GM23338 (cell line): ENCODE measurements around the gene ERC2. TPM values are rescaled to one million over a fixed set of nuclear protein-coding genes. Genes with fewer than 3 reads are reported as not detected.

ENCODE experiments used
- ATAC-seq: fragments of 200-7000 bp; cut with Tn5 transposase; 3 replicates; pipeline ENCODE4 v1.9.1; 2020
- DNase-seq: peaks from one replicate; pipeline ENCODE4 v3.0.0-alpha.2; 2015; ENCODE audit warnings: low spot score
- H2AFZ ChIP-seq: fragments of 200-600 bp; sonication (generic); 2 replicates; pipeline ENCODE4 v1.8.0; 2016; ENCODE audit warnings: antibody characterized with exemption, mild to moderate bottlenecking, moderate library complexity
- H3F3A ChIP-seq: fragments of 200-600 bp; sonication (generic); replicated peaks from 2 replicates; pipeline ENCODE4 v1.8.0; 2017; ENCODE audit warnings: antibody characterized with exemption, mixed run types, low read depth
- H3K27ac ChIP-seq: fragments of 200-600 bp; sonication (generic); 2 replicates; pipeline ENCODE4 v1.6.1; 2016; ENCODE audit warnings: low read depth
- H3K27me3 ChIP-seq: fragments of 200-600 bp; sonication (generic); 2 replicates; pipeline ENCODE4 v1.8.0; 2016; ENCODE audit warnings: mild to moderate bottlenecking, mixed run types, moderate library complexity; ENCODE audit not compliant: insufficient read depth
- H3K36me3 ChIP-seq: fragments of 200-600 bp; sonication (generic); 2 replicates; pipeline ENCODE4 v1.8.0; 2016; ENCODE audit warnings: mild to moderate bottlenecking; ENCODE audit not compliant: insufficient read depth
- H3K4me1 ChIP-seq: fragments of 200-600 bp; sonication (generic); 2 replicates; pipeline ENCODE4 v1.8.0; 2016; ENCODE audit warnings: mild to moderate bottlenecking, moderate library complexity; ENCODE audit not compliant: insufficient read depth
- H3K4me2 ChIP-seq: fragments of 200-600 bp; sonication (generic); 2 replicates; pipeline ENCODE4 v1.7.1; 2017; ENCODE audit warnings: mixed run types
- H3K4me3 ChIP-seq: fragments of 200-600 bp; sonication (generic); 2 replicates; pipeline ENCODE4 v1.6.1; 2016; ENCODE audit warnings: mixed run types
- H3K79me2 ChIP-seq: fragments of 200-600 bp; sonication (generic); replicated peaks from 2 replicates; pipeline ENCODE4 v1.8.0; 2017; ENCODE audit warnings: mild to moderate bottlenecking; ENCODE audit not compliant: insufficient read depth
- H3K9me2 ChIP-seq: fragments of 200-600 bp; sonication (generic); 2 replicates; pipeline ENCODE4 v1.8.0; 2017; ENCODE audit not compliant: insufficient read depth
- H4K20me1 ChIP-seq: fragments of 200-600 bp; sonication (generic); replicated peaks from 2 replicates; pipeline ENCODE4 v1.8.0; 2017; ENCODE audit warnings: mild to moderate bottlenecking; ENCODE audit not compliant: insufficient read depth
- H3K27ac Mint-ChIP-seq: 2 replicates; pipeline ENCODE4 v1.8.0; 2020; ENCODE audit warnings: inconsistent platforms, mild to moderate bottlenecking, moderate library complexity, mixed read lengths
- H3K27me3 Mint-ChIP-seq: 3 replicates; pipeline ENCODE4 v1.8.0; 2022; ENCODE audit warnings: low read depth, mild to moderate bottlenecking, moderate library complexity, mixed read lengths, inconsistent platforms; ENCODE audit not compliant: insufficient read depth, poor library complexity
- H3K36me3 Mint-ChIP-seq: 3 replicates; pipeline ENCODE4 v1.8.0; 2021; ENCODE audit warnings: low read depth, mild to moderate bottlenecking, inconsistent platforms, moderate library complexity, mixed read lengths
- H3K4me1 Mint-ChIP-seq: 3 replicates; pipeline ENCODE4 v1.8.0; 2020; ENCODE audit warnings: mild to moderate bottlenecking, inconsistent platforms, mixed read lengths
- H3K4me3 Mint-ChIP-seq: 3 replicates; pipeline ENCODE4 v1.8.0; 2021; ENCODE audit warnings: moderate library complexity, mild to moderate bottlenecking, inconsistent platforms, mixed read lengths
- H3K9me3 Mint-ChIP-seq: 3 replicates; pipeline ENCODE4 v1.8.0; 2020; ENCODE audit warnings: moderate library complexity, mild to moderate bottlenecking, inconsistent platforms, mixed read lengths
- CREB1 ChIP-seq: fragments of 250-450 bp; sonication (Bioruptor Pico); IDR thresholded peaks from 2 replicates; pipeline ENCODE4 v1.5.0; 2020; ENCODE audit warnings: low read depth, mild to moderate bottlenecking, moderate library complexity
- EZH2 ChIP-seq: fragments of 200-600 bp; sonication (generic); IDR thresholded peaks from one replicate; pipeline ENCODE4 v1.8.0; 2017; ENCODE audit warnings: antibody characterized with exemption, mild to moderate bottlenecking, low read depth; ENCODE audit not compliant: unreplicated experiment
- JUNB ChIP-seq: IDR thresholded peaks from one replicate; pipeline ENCODE4 v1.6.1; 2016; ENCODE audit warnings: antibody characterized with exemption; ENCODE audit not compliant: unreplicated experiment
- NANOG ChIP-seq: IDR thresholded peaks from 2 replicates; pipeline ENCODE4 v1.6.1; 2016; ENCODE audit warnings: antibody characterized with exemption, borderline replicate concordance
- POLR2AphosphoS5 ChIP-seq: IDR thresholded peaks from 2 replicates; pipeline ENCODE4 v1.6.1; 2016; ENCODE audit warnings: antibody characterized with exemption, low read depth
- STAT1 ChIP-seq: IDR thresholded peaks from one replicate; pipeline ENCODE4 v1.6.1; 2016; ENCODE audit warnings: antibody characterized with exemption; ENCODE audit not compliant: unreplicated experiment
- ZNF114 ChIP-seq: fragments of 250-450 bp; sonication (Bioruptor Pico); IDR thresholded peaks from 2 replicates; pipeline ENCODE4 v1.5.0; 2020; ENCODE audit warnings: mild to moderate bottlenecking, moderate library complexity
- ZNF331 ChIP-seq: fragments of 250-450 bp; sonication (Bioruptor Pico); IDR thresholded peaks from 2 replicates; pipeline ENCODE4 v1.5.0; 2020; ENCODE audit warnings: low read depth, mild to moderate bottlenecking, moderate library complexity
- polyA plus RNA-seq: library from polyadenylated mRNA; unstranded; fragments of >200 nt; fragmentation: Nextera tagmentation; extraction: Ambion mirVana; gene quantifications from 2 replicates; pipeline ENCODE4 v1.2.1, GENCODE V29; 2016
- total RNA-seq: library from RNA; depleted of rRNA; stranded (reverse); fragments of >200 nt; shearing (Covaris generic); gene quantifications from 2 replicates; pipeline ENCODE4 v1.2.3, GENCODE V29; 2014
- TF ChIP-seq, protein P1 (sequence below): IDR thresholded peaks from 2 replicates; pipeline ENCODE4 v1.6.1; 2016; ENCODE audit warnings: antibody characterized with exemption
- TF ChIP-seq, protein P2 (sequence below): fragments of 250-450 bp; sonication (Bioruptor Pico); IDR thresholded peaks from 2 replicates; pipeline ENCODE4 v1.5.0; 2020; ENCODE audit warnings: mild to moderate bottlenecking, moderate library complexity
- TF ChIP-seq, protein P3 (sequence below), 2 experiments: fragments of 200-600 bp in 1 of 2; sonication (generic) in 1 of 2; conservative IDR thresholded peaks; 2 replicates each; pipeline versions ENCODE4 v1.5.1 to v1.6.1; 2016 to 2017; ENCODE audit warnings: antibody characterized with exemption in 2 of 2, low read depth in 2 of 2, mild to moderate bottlenecking in 2 of 2, moderate library complexity in 1 of 2
- TF ChIP-seq, protein P4 (sequence below): IDR thresholded peaks from one replicate; pipeline ENCODE4 v1.6.1; 2018; ENCODE audit warnings: antibody characterized with exemption; ENCODE audit not compliant: unreplicated experiment

The ERC2 gene
- total and polyA plus RNA-seq, 2 experiments from 2014 or later, result 11.8 to 13.7 TPM

DNA sequence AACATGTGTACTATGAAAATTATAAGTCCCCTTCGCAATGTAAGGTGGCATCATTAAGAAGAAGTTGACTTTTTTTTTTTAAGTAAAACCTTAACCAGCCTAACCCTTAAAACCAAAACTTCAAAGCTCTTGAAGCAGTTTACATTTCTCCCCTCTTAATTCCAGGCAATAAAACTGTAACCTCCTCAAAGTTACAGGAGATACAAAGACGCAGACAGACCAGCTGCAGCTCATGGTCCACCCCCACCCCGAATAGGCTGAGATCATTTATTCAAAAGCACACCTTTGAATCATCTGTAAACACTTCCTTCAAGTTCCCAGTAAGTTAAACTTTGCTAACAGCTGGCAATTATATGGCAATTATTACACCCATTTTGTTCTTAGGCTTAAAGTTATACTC lies 414.5 kb downstream of the ERC2 start (continued):
- TF ChIP-seq, protein P1, sequence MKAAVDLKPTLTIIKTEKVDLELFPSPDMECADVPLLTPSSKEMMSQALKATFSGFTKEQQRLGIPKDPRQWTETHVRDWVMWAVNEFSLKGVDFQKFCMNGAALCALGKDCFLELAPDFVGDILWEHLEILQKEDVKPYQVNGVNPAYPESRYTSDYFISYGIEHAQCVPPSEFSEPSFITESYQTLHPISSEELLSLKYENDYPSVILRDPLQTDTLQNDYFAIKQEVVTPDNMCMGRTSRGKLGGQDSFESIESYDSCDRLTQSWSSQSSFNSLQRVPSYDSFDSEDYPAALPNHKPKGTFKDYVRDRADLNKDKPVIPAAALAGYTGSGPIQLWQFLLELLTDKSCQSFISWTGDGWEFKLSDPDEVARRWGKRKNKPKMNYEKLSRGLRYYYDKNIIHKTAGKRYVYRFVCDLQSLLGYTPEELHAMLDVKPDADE, result no peak

DNA sequence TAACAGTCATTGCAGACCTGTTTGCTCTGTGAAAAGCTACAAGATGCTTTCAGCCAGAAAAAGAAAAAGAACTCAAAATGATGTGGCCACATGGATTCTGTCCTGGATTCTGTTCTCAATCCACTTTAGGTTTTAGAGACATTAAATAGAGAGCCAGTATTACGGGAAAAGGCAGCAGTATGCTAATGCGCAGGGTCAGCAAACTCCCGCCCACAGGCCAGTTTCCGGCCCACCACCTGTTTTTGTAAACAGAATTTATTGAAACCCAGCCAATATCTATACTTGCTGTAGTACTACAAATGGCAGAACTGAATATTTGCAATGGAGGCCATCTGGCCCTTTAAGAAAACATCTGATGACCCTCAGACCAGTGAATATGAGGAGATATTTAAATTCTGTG lies 416.1 kb downstream of the ERC2 start:
- H3K27me3 Mint-ChIP-seq, result peaks cover 5% of the 10 kb centered on the region
- H3K27ac Mint-ChIP-seq, result no peak overlapping the region
- H2AFZ ChIP-seq, result no peak overlapping the region
- DNase-seq, result no peak
- no peaks in the 10 kb centered on the region; the same call in 2 of the 3 replicates for H3K9me3 Mint-ChIP-seq
- no peak for ATAC-seq
- H3K4me1 Mint-ChIP-seq, result peaks cover 53% of the 10 kb centered on the region
- no peak overlapping the region for H3K27ac ChIP-seq
- H4K20me1 ChIP-seq, result no peaks in the 10 kb centered on the region
- no peak overlapping the region for H3K4me3 ChIP-seq
- H3K27me3 ChIP-seq, result no peaks in the 10 kb centered on the region
- no peak overlapping the region for H3K4me3 Mint-ChIP-seq
- no peaks in the 10 kb centered on the region for H3K79me2 ChIP-seq
- H3K9me2 ChIP-seq, result no peaks in the 10 kb centered on the region
- H3K36me3 Mint-ChIP-seq, result no peaks in the 10 kb centered on the region
- no peaks in the 10 kb centered on the region for H3F3A ChIP-seq
- H3K4me2 ChIP-seq, result 0 out of 2 replicates have a peak overlapping the region, but pooled peaks have one; percentile 7
- H3K4me1 ChIP-seq, result peaks cover 32% of the 10 kb centered on the region
- H3K36me3 ChIP-seq, result no peaks in the 10 kb centered on the region
- TF ChIP-seq, protein P2, sequence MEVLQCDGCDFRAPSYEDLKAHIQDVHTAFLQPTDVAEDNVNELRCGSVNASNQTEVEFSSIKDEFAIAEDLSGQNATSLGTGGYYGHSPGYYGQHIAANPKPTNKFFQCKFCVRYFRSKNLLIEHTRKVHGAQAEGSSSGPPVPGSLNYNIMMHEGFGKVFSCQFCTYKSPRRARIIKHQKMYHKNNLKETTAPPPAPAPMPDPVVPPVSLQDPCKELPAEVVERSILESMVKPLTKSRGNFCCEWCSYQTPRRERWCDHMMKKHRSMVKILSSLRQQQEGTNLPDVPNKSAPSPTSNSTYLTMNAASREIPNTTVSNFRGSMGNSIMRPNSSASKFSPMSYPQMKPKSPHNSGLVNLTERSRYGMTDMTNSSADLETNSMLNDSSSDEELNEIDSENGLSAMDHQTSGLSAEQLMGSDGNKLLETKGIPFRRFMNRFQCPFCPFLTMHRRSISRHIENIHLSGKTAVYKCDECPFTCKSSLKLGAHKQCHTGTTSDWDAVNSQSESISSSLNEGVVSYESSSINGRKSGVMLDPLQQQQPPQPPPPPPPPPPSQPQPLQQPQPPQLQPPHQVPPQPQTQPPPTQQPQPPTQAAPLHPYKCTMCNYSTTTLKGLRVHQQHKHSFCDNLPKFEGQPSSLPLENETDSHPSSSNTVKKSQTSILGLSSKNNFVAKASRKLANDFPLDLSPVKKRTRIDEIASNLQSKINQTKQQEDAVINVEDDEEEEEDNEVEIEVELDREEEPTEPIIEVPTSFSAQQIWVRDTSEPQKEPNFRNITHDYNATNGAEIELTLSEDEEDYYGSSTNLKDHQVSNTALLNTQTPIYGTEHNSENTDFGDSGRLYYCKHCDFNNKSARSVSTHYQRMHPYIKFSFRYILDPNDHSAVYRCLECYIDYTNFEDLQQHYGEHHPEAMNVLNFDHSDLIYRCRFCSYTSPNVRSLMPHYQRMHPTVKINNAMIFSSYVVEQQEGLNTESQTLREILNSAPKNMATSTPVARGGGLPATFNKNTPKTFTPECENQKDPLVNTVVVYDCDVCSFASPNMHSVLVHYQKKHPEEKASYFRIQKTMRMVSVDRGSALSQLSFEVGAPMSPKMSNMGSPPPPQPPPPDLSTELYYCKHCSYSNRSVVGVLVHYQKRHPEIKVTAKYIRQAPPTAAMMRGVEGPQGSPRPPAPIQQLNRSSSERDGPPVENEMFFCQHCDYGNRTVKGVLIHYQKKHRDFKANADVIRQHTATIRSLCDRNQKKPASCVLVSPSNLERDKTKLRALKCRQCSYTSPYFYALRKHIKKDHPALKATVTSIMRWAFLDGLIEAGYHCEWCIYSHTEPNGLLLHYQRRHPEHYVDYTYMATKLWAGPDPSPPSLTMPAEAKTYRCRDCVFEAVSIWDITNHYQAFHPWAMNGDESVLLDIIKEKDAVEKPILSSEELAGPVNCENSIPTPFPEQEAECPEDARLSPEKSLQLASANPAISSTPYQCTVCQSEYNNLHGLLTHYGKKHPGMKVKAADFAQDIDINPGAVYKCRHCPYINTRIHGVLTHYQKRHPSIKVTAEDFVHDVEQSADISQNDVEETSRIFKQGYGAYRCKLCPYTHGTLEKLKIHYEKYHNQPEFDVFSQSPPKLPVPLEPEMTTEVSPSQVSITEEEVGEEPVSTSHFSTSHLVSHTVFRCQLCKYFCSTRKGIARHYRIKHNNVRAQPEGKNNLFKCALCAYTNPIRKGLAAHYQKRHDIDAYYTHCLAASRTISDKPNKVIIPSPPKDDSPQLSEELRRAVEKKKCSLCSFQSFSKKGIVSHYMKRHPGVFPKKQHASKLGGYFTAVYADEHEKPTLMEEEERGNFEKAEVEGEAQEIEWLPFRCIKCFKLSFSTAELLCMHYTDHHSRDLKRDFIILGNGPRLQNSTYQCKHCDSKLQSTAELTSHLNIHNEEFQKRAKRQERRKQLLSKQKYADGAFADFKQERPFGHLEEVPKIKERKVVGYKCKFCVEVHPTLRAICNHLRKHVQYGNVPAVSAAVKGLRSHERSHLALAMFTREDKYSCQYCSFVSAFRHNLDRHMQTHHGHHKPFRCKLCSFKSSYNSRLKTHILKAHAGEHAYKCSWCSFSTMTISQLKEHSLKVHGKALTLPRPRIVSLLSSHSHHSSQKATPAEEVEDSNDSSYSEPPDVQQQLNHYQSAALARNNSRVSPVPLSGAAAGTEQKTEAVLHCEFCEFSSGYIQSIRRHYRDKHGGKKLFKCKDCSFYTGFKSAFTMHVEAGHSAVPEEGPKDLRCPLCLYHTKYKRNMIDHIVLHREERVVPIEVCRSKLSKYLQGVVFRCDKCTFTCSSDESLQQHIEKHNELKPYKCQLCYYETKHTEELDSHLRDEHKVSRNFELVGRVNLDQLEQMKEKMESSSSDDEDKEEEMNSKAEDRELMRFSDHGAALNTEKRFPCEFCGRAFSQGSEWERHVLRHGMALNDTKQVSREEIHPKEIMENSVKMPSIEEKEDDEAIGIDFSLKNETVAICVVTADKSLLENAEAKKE, result no peak
- TF ChIP-seq, protein P1, result no peak
- TF ChIP-seq ZNF114 (no peak), NANOG (no peak), ZNF331 (CRISPR knock-in tag) (no peak), CREB1 (CRISPR knock-in tag) (no peak), EZH2 (no peak), STAT1 (no peak), POLR2AphosphoS5 (no peak), JUNB (no peak)
- TF ChIP-seq, protein P3, sequence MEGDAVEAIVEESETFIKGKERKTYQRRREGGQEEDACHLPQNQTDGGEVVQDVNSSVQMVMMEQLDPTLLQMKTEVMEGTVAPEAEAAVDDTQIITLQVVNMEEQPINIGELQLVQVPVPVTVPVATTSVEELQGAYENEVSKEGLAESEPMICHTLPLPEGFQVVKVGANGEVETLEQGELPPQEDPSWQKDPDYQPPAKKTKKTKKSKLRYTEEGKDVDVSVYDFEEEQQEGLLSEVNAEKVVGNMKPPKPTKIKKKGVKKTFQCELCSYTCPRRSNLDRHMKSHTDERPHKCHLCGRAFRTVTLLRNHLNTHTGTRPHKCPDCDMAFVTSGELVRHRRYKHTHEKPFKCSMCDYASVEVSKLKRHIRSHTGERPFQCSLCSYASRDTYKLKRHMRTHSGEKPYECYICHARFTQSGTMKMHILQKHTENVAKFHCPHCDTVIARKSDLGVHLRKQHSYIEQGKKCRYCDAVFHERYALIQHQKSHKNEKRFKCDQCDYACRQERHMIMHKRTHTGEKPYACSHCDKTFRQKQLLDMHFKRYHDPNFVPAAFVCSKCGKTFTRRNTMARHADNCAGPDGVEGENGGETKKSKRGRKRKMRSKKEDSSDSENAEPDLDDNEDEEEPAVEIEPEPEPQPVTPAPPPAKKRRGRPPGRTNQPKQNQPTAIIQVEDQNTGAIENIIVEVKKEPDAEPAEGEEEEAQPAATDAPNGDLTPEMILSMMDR (conservative IDR thresholded peaks at IDR 0.05; ENCODE audit: low read depth in 2 of 2), result no peak
- TF ChIP-seq, protein P4, sequence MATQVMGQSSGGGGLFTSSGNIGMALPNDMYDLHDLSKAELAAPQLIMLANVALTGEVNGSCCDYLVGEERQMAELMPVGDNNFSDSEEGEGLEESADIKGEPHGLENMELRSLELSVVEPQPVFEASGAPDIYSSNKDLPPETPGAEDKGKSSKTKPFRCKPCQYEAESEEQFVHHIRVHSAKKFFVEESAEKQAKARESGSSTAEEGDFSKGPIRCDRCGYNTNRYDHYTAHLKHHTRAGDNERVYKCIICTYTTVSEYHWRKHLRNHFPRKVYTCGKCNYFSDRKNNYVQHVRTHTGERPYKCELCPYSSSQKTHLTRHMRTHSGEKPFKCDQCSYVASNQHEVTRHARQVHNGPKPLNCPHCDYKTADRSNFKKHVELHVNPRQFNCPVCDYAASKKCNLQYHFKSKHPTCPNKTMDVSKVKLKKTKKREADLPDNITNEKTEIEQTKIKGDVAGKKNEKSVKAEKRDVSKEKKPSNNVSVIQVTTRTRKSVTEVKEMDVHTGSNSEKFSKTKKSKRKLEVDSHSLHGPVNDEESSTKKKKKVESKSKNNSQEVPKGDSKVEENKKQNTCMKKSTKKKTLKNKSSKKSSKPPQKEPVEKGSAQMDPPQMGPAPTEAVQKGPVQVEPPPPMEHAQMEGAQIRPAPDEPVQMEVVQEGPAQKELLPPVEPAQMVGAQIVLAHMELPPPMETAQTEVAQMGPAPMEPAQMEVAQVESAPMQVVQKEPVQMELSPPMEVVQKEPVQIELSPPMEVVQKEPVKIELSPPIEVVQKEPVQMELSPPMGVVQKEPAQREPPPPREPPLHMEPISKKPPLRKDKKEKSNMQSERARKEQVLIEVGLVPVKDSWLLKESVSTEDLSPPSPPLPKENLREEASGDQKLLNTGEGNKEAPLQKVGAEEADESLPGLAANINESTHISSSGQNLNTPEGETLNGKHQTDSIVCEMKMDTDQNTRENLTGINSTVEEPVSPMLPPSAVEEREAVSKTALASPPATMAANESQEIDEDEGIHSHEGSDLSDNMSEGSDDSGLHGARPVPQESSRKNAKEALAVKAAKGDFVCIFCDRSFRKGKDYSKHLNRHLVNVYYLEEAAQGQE, result no peak
